HepG2 (cell line): ENCODE data around the gene SLC35F4.

Source experiments
- NR2F2 ChIP-seq: IDR thresholded peaks from 2 replicates; pipeline ENCODE4 v1.6.1; 2012; ENCODE audit warnings: low read depth, inconsistent platforms, borderline replicate concordance
- RCOR2 ChIP-seq: IDR thresholded peaks from 2 replicates; pipeline ENCODE4 v1.6.1; 2016; ENCODE audit warnings: missing biosample characterization, missing genetic modification reagents
- SIN3A ChIP-seq: IDR thresholded peaks from 2 replicates; pipeline ENCODE4 v1.6.1; 2011; ENCODE audit warnings: low read depth, mild to moderate bottlenecking, control low read depth, low read length, borderline replicate concordance

- TF ChIP-seq SIN3A (no peak), NR2F2 (no peak), RCOR2 (CRISPR knock-in tag) (no peak)
These were observed 255.3 kb downstream of the SLC35F4 start for GRCh38 chr14:57610631-57611030.
